ENCODE data around the gene AGL.
"Not testable (repeated sequence)": the region's sequence is repeated elsewhere in the genome, so short reads cannot be mapped to it uniquely, and the experiment has no call there.

The AGL gene

GRCh38 chr1:99850459-99851291, 514 bp downstream of the AGL start:
- no peak for DNase-seq (ENCODE audit: low read depth, low spot score)

- no peak for DNase-seq (ENCODE audit: low read depth, low spot score)
These were observed 1.8 kb downstream of the AGL start for GRCh38 chr1:99851850-99852454.

- no peak for DNase-seq (ENCODE audit: low read depth, low spot score)
These were observed 2.5 kb downstream of the AGL start for GRCh38 chr1:99852648-99853047.

GRCh38 chr1:99855914-99856450, 5.8 kb downstream of the AGL start:
- DNase-seq (ENCODE audit: low read depth, low spot score): no peak

- not testable (repeated sequence) for DNase-seq (ENCODE audit: low read depth, low spot score)
These were observed 6.9 kb downstream of the AGL start for GRCh38 chr1:99857041-99857440.

GRCh38 chr1:99858286-99858685, 8.1 kb downstream of the AGL start:
- no peak for DNase-seq (ENCODE audit: low read depth, low spot score)

GRCh38 chr1:99858881-99859280, 8.7 kb downstream of the AGL start:
- no peak for DNase-seq (ENCODE audit: low read depth, low spot score)

GRCh38 chr1:99860703-99861102, 10.5 kb downstream of the AGL start:
- DNase-seq (ENCODE audit: low read depth, low spot score): no peak

- DNase-seq (ENCODE audit: low read depth, low spot score): no peak
These were observed 17.5 kb downstream of the AGL start for GRCh38 chr1:99867682-99868081.

GRCh38 chr1:99869304-99869703, 19.1 kb downstream of the AGL start:
- DNase-seq (ENCODE audit: low read depth, low spot score): no peak

- DNase-seq (ENCODE audit: low read depth, low spot score): no peak
These were observed 19.6 kb downstream of the AGL start for GRCh38 chr1:99869723-99870122.

- DNase-seq (ENCODE audit: low read depth, low spot score): no peak
These were observed 21.9 kb downstream of the AGL start for GRCh38 chr1:99872063-99872462.

- DNase-seq (ENCODE audit: low read depth, low spot score): no peak
These were observed 27.4 kb downstream of the AGL start for GRCh38 chr1:99877568-99877967.

- no peak for DNase-seq (ENCODE audit: low read depth, low spot score)
These were observed 36.0 kb downstream of the AGL start for GRCh38 chr1:99886179-99886578.

- DNase-seq (ENCODE audit: low read depth, low spot score): no peak
These were observed 36.7 kb downstream of the AGL start for GRCh38 chr1:99886841-99887240.

- no peak for DNase-seq (ENCODE audit: low read depth, low spot score)
These were observed 37.7 kb downstream of the AGL start for GRCh38 chr1:99887890-99888289.

GRCh38 chr1:99891997-99892396, 41.8 kb downstream of the AGL start:
- DNase-seq (ENCODE audit: low read depth, low spot score): no peak

GRCh38 chr1:99903278-99903677, 53.1 kb downstream of the AGL start:
- DNase-seq (ENCODE audit: low read depth, low spot score): not testable (repeated sequence)

GRCh38 chr1:99906535-99906934, 56.4 kb downstream of the AGL start:
- no peak for DNase-seq (ENCODE audit: low read depth, low spot score)

GRCh38 chr1:99917214-99917613, 67.1 kb downstream of the AGL start:
- no peak for DNase-seq (ENCODE audit: low read depth, low spot score)

GRCh38 chr1:99919220-99919619, 69.1 kb downstream of the AGL start:
- DNase-seq (ENCODE audit: low read depth, low spot score): no peak

GRCh38 chr1:99934801-99935200, 84.6 kb downstream of the AGL start:
- no peak for DNase-seq (ENCODE audit: low read depth, low spot score)

GRCh38 chr1:99935534-99935933, 85.4 kb downstream of the AGL start:
- DNase-seq (ENCODE audit: low read depth, low spot score): no peak
